Activated CD4-positive, alpha-beta T cell treated with anti-CD3 and anti-CD28 coated beads for 24 hours (primary cell): ENCODE results near the gene WNT7A.

Experiments used
- DNase-seq, 2 donors: peaks; one replicate each; pipeline ENCODE4 v3.0.0-alpha.2; 2020; ENCODE audit warnings: low read depth in 2 of 2

WNT7A gene

GRCh38 chr3:13770170-13771169 lies 109.4 kb downstream of the WNT7A start:
- no peak for DNase-seq

GRCh38 chr3:13769422-13769821 lies 110.4 kb downstream of the WNT7A start:
- DNase-seq, result no peak

- DNase-seq, result no peak
Measured at GRCh38 chr3:13768453-13768852, 111.4 kb downstream of the WNT7A start.

GRCh38 chr3:13767896-13768295 lies 112.0 kb downstream of the WNT7A start:
- no peak for DNase-seq

- DNase-seq, result no peak
Measured at GRCh38 chr3:13767030-13767429, 112.8 kb downstream of the WNT7A start.
